Skeletal muscle satellite cell (primary cell): ENCODE results near the gene PPP1R13B.

Source experiments
- H3K27me3 ChIP-seq: 2 replicates; pipeline ENCODE4 v1.7.0; 2013; ENCODE audit warnings: low read length; ENCODE audit not compliant: control insufficient read depth, insufficient read depth
- H3K36me3 ChIP-seq: 2 replicates; pipeline ENCODE4 v1.7.0; 2013; ENCODE audit warnings: mild to moderate bottlenecking, control low read depth, low read length; ENCODE audit not compliant: insufficient read depth
- H3K4me1 ChIP-seq: 2 replicates; pipeline ENCODE4 v1.7.0; 2013; ENCODE audit warnings: low read length; ENCODE audit not compliant: control insufficient read depth, insufficient read depth
- H3K4me2 ChIP-seq: 2 replicates; pipeline ENCODE4 v1.7.0; 2013; ENCODE audit warnings: mild to moderate bottlenecking, low read length
- H3K4me3 ChIP-seq: 2 replicates; pipeline ENCODE4 v1.7.0; 2013; ENCODE audit warnings: low read length
- H3K9ac ChIP-seq: 2 replicates; pipeline ENCODE4 v1.7.0; 2013; ENCODE audit warnings: mild to moderate bottlenecking, low read depth, low read length, moderate library complexity
- H3K9me3 ChIP-seq: replicated peaks from 2 replicates; pipeline ENCODE4 v1.7.0; 2013; ENCODE audit warnings: mild to moderate bottlenecking, control low read depth, low read length

The PPP1R13B gene

GRCh38 chr14:103762541-103762940 is 84.8 kb downstream of the PPP1R13B start:
- Histone ChIP-seq H3K27me3 (no peaks in the 10 kb centered on the region), H3K9ac (no peak overlapping the region), H3K4me1 (peaks cover 6% of the 10 kb centered on the region), H3K4me3 (no peak overlapping the region), H3K9me3 (no peaks in the 10 kb centered on the region), H3K36me3 (no peaks in the 10 kb centered on the region), H3K4me2 (no peak overlapping the region)

DNA sequence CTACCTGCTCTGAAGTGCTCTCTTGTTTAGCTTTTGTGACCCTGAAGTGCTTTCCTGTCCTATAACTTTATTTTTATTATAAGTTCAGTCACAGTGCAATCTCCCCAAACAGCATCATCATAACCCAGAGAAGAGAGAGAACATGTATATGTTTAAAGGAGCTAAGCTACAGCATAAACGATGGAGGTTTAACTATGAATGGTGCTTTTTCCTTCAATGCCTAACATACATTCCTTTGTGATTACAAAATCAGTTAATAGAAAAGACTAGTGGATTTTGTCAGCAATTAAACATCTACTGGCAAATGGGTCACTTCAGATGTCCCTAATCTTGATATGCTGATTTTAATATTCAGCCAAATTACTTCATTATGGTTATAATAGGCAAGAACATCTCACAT is 85.3 kb downstream of the PPP1R13B start:
- no peak overlapping the region for H3K4me2 ChIP-seq
- peaks cover 6% of the 10 kb centered on the region for H3K4me1 ChIP-seq
- no peaks in the 10 kb centered on the region for H3K9me3 ChIP-seq
- no peak overlapping the region for H3K9ac ChIP-seq
- no peaks in the 10 kb centered on the region for H3K36me3 ChIP-seq
- H3K27me3 ChIP-seq, result no peaks in the 10 kb centered on the region
- no peak overlapping the region for H3K4me3 ChIP-seq

GRCh38 chr14:103758059-103758776 is 89.2 kb downstream of the PPP1R13B start:
- Histone ChIP-seq H3K27me3 (no peaks in the 10 kb centered on the region), H3K9ac (no peak overlapping the region)

GRCh38 chr14:103755060-103755459 is 92.3 kb downstream of the PPP1R13B start:
- Histone ChIP-seq H3K4me1 (no peaks in the 10 kb centered on the region), H3K4me3 (no peak overlapping the region), H3K27me3 (no peaks in the 10 kb centered on the region), H3K9ac (no peak overlapping the region), H3K36me3 (no peaks in the 10 kb centered on the region), H3K4me2 (no peak overlapping the region), H3K9me3 (no peaks in the 10 kb centered on the region)

More at GRCh38 chr14:103758059-103758776, 89.2 kb downstream of the PPP1R13B start:
- Histone ChIP-seq H3K4me1 (peaks cover 6% of the 10 kb centered on the region), H3K4me3 (no peak overlapping the region), H3K4me2 (no peak overlapping the region), H3K36me3 (no peaks in the 10 kb centered on the region), H3K9me3 (no peaks in the 10 kb centered on the region)

GRCh38 chr14:103753774-103754173 is 93.6 kb downstream of the PPP1R13B start:
- H3K9ac ChIP-seq, result no peak overlapping the region
- no peak overlapping the region for H3K4me2 ChIP-seq
- H3K36me3 ChIP-seq, result no peaks in the 10 kb centered on the region
- H3K9me3 ChIP-seq, result no peaks in the 10 kb centered on the region
- no peaks in the 10 kb centered on the region for H3K27me3 ChIP-seq
- no peak overlapping the region for H3K4me3 ChIP-seq
- peaks cover 5% of the 10 kb centered on the region for H3K4me1 ChIP-seq

DNA sequence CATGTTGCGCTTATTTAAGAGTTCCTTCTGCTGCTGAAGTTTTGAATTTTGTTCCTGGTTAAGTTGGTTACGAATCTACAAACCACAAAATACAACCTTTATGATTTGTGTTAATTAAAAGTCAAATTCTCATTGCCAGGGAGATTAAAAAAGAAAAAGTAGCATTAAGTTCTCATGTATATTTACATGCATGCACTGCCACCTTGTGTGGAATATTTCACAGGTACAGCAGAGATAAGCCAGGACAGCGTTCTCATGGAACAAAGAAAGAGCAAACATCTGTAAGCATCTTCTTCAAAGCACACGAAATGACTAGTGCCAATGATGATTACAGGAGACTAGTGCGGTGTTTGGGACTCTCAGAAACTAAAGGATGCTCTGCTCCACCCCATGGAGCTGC is 97.5 kb downstream of the PPP1R13B start:
- Histone ChIP-seq H3K4me3 (no peak overlapping the region), H3K9ac (no peak overlapping the region), H3K36me3 (no peaks in the 10 kb centered on the region), H3K27me3 (no peaks in the 10 kb centered on the region), H3K4me1 (peaks cover 5% of the 10 kb centered on the region), H3K9me3 (no peaks in the 10 kb centered on the region), H3K4me2 (no peak overlapping the region)

- Histone ChIP-seq H3K4me2 (no peak overlapping the region), H3K4me3 (no peak overlapping the region), H3K9me3 (no peaks in the 10 kb centered on the region), H3K27me3 (no peaks in the 10 kb centered on the region), H3K36me3 (no peaks in the 10 kb centered on the region), H3K9ac (no peak overlapping the region), H3K4me1 (peaks cover 5% of the 10 kb centered on the region)
These were observed 97.9 kb downstream of the PPP1R13B start for GRCh38 chr14:103749452-103749851.

DNA sequence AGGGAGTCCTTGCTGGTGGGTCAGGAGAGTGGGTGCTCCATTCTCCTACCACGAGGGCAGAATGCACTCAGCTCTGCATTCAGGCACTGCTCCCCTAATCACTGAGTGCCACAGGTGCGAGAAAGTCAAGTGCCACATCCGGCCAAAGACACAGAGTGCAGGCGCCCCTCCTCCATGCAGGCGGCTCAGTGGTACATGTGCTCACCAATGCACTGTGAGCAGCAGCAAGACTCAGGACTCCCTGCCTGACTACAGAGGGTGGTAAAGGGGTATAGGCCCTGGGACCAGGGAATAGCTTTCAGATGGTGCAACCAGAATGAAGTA is 98.9 kb downstream of the PPP1R13B start:
- H3K9me3 ChIP-seq, result no peaks in the 10 kb centered on the region
- H3K4me2 ChIP-seq, result no peak overlapping the region
- no peak overlapping the region for H3K9ac ChIP-seq
- no peaks in the 10 kb centered on the region for H3K27me3 ChIP-seq
- H3K4me1 ChIP-seq, result peaks cover 5% of the 10 kb centered on the region
- no peak overlapping the region for H3K4me3 ChIP-seq
- no peaks in the 10 kb centered on the region for H3K36me3 ChIP-seq

DNA sequence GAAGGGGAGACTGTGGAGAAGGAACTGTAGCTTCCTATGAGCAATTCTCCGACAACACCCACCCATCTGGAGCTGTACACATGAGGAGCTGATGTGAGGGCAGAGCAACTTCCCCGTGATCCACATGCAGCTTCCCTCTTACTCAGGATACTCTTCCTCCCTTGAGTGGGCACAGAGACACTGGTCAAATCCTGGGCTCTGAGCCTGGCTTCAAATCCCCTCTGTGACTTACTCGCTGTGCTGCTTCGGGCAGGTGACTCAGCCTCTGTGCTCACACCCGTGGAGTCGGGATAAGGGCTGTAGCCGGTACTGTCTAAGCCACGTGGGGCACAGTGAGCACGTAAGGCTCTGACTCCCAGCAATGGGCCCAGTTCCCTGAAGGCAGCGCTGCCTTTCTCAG is 100.7 kb downstream of the PPP1R13B start:
- Histone ChIP-seq H3K4me2 (no peak overlapping the region), H3K4me3 (no peak overlapping the region), H3K9me3 (no peaks in the 10 kb centered on the region), H3K4me1 (peaks cover 5% of the 10 kb centered on the region), H3K9ac (no peak overlapping the region), H3K36me3 (no peaks in the 10 kb centered on the region), H3K27me3 (no peaks in the 10 kb centered on the region)

GRCh38 chr14:103745424-103745823 is 102.0 kb downstream of the PPP1R13B start:
- H3K4me1 ChIP-seq, result peaks cover 9% of the 10 kb centered on the region
- H3K9me3 ChIP-seq, result no peaks in the 10 kb centered on the region
- H3K9ac ChIP-seq, result no peak overlapping the region
- no peaks in the 10 kb centered on the region for H3K36me3 ChIP-seq
- H3K4me2 ChIP-seq, result no peak overlapping the region
- no peaks in the 10 kb centered on the region for H3K27me3 ChIP-seq
- no peak overlapping the region for H3K4me3 ChIP-seq

DNA sequence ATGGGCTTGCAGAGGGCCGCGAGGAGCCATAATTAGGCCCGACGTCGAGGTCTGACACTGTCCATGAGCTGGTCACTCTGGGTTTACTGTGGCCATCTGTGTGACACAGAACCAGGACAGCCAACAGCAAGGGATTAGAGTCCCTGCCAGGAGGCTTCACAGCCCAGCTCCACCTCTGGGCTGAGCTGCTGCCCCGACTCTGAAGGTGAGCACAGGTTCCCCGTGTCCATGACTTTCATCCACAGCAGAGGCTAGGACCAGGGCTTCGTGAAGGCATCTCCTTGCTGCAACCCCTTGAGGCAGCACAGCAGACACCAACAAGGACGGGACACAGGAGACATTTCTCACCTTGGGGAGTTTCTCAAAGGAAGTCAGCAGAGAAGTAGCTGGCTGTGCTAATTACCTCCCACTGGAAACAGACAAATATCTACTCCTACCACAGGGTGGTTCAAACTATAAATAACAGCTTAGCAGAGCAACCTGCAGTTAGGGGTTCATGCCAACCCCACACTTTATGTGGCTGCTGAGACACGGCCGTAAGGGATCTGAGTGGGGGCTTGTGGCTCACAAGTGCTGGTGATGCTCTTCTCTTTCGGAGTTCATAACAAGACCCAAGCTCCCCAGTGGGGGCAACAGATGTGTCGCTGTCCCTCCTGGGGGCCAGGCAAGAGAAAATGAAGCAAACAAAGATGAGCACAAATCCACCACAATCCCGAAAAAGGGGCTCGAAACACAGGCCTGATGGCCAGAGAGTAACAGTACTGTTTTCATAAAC is 102.6 kb downstream of the PPP1R13B start:
- Histone ChIP-seq H3K36me3 (no peaks in the 10 kb centered on the region), H3K27me3 (no peaks in the 10 kb centered on the region), H3K9me3 (no peaks in the 10 kb centered on the region), H3K9ac (no peak overlapping the region), H3K4me2 (no peak overlapping the region), H3K4me1 (peaks cover 9% of the 10 kb centered on the region), H3K4me3 (no peak overlapping the region)

DNA sequence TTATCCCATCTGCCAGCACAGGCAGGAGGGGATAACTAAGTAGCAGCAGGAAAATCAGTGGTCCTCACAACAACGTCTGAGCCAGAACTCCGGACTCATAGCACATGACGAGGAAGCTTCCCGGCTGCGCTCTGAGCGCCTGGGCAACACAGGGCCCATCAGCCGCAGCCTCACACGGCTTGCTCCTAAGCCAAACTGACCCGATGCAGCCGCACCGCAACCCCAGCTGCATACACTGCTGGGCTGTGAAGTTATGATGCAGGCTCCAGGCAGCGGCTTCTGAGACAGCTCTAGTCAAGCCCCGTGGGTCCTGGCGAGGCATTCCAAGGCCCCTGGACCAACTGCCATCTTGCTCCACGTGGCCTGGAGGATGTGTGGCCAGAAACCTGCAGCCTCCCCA is 103.7 kb downstream of the PPP1R13B start:
- Histone ChIP-seq H3K9ac (no peak overlapping the region), H3K9me3 (no peaks in the 10 kb centered on the region), H3K4me1 (peaks cover 4% of the 10 kb centered on the region), H3K27me3 (no peaks in the 10 kb centered on the region), H3K36me3 (no peaks in the 10 kb centered on the region), H3K4me2 (no peak overlapping the region), H3K4me3 (no peak overlapping the region)
